ENCODE measurements around the gene SLC35D2.
"Not testable (repeated sequence)": the region's sequence is repeated elsewhere in the genome, so short reads cannot be mapped to it uniquely, and the experiment has no call there.

Gene SLC35D2

GRCh38 chr9:96361668-96362067 lies 21.8 kb downstream of the SLC35D2 start:
- no peak for DNase-seq (ENCODE audit: low read depth in 2 of 2)

- DNase-seq (ENCODE audit: low read depth in 2 of 2): no peak
These were observed 22.5 kb downstream of the SLC35D2 start for GRCh38 chr9:96360976-96361375.

- DNase-seq (ENCODE audit: low read depth in 2 of 2): not testable (repeated sequence)
These were observed 23.0 kb downstream of the SLC35D2 start for GRCh38 chr9:96360523-96360922.

GRCh38 chr9:96350866-96351265 lies 32.6 kb downstream of the SLC35D2 start:
- DNase-seq (ENCODE audit: low read depth in 2 of 2): no peak

- no peak for DNase-seq (ENCODE audit: low read depth in 2 of 2)
These were observed 35.2 kb downstream of the SLC35D2 start for GRCh38 chr9:96348261-96348660.

- DNase-seq (ENCODE audit: low read depth in 2 of 2): no peak
These were observed 38.0 kb downstream of the SLC35D2 start for GRCh38 chr9:96345551-96345950.

- DNase-seq (ENCODE audit: low read depth in 2 of 2): no peak
These were observed 38.9 kb downstream of the SLC35D2 start for GRCh38 chr9:96344458-96345180.

- DNase-seq (ENCODE audit: low read depth in 2 of 2): no peak
These were observed 39.8 kb downstream of the SLC35D2 start for GRCh38 chr9:96343515-96344360.

- DNase-seq (ENCODE audit: low read depth in 2 of 2): no peak
These were observed 40.8 kb downstream of the SLC35D2 start for GRCh38 chr9:96342571-96343245.

GRCh38 chr9:96340707-96341106 lies 42.8 kb downstream of the SLC35D2 start:
- no peak for DNase-seq (ENCODE audit: low read depth in 2 of 2)

GRCh38 chr9:96338299-96338698 lies 45.2 kb downstream of the SLC35D2 start:
- DNase-seq (ENCODE audit: low read depth in 2 of 2): no peak

- no peak for DNase-seq (ENCODE audit: low read depth in 2 of 2)
These were observed 49.6 kb downstream of the SLC35D2 start for GRCh38 chr9:96333958-96334357.

GRCh38 chr9:96331236-96331947 lies 52.1 kb downstream of the SLC35D2 start:
- DNase-seq (ENCODE audit: low read depth in 2 of 2): no peak

GRCh38 chr9:96327694-96328352 lies 55.7 kb downstream of the SLC35D2 start:
- peak; percentile 7 to 47 for DNase-seq (ENCODE audit: low read depth in 2 of 2)

GRCh38 chr9:96323169-96323568 lies 60.3 kb downstream of the SLC35D2 start:
- DNase-seq (ENCODE audit: low read depth in 2 of 2): no peak

GRCh38 chr9:96322736-96323135 lies 60.8 kb downstream of the SLC35D2 start:
- DNase-seq (ENCODE audit: low read depth in 2 of 2): not testable (repeated sequence)

GRCh38 chr9:96322210-96322609 lies 61.3 kb downstream of the SLC35D2 start:
- not testable (repeated sequence) for DNase-seq (ENCODE audit: low read depth in 2 of 2)

- DNase-seq (ENCODE audit: low read depth in 2 of 2): no peak
These were observed 62.0 kb downstream of the SLC35D2 start for GRCh38 chr9:96321515-96321914.

- DNase-seq (ENCODE audit: low read depth in 2 of 2): no peak
These were observed 62.7 kb downstream of the SLC35D2 start for GRCh38 chr9:96320749-96321280.

GRCh38 chr9:96318921-96319565 lies 64.5 kb downstream of the SLC35D2 start:
- no peak for DNase-seq (ENCODE audit: low read depth in 2 of 2)
